D721Med (cell line): ENCODE data around the gene ABCC6.
"Not testable (repeated sequence)": the region's sequence is repeated elsewhere in the genome, so short reads cannot be mapped to it uniquely, and the experiment has no call there.

ENCODE experiments used
- DNase-seq: peaks from one replicate; pipeline ENCODE4 v3.0.0; 2011; ENCODE audit warnings: low spot score; ENCODE audit not compliant: insufficient read length
- FAIRE-seq: peaks from 2 replicates; lab custom pipeline; 2011; peaks lifted over from hg19 to GRCh38; lab: Jason Lieb, UNC
- TF ChIP-seq, protein P1 (sequence below): IDR thresholded peaks from 2 replicates; pipeline ENCODE4 v1.5.1; 2012; ENCODE audit warnings: mild to moderate bottlenecking, control low read depth; ENCODE audit not compliant: insufficient read depth; ENCODE audit errors: missing control alignments

ABCC6 gene

DNA sequence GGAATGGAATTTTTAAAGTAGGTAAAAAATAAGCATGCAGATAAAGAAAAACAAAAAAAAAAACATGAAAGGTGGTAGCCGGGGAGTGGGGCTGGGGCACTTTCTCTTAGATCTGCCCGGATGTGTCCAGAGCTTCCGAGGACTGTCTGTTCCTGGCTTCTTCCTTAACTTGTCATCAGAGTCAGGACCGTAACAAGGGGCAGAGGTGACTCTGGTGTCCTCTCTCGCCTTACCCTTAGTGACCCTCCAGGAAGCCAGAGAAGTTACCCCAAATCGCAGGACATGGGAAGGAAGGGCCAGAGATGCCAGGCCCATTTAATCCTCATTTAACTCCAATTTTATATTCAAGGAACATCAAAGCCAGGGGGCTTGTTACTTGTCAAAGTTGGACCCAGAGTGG is 115.5 kb downstream of the ABCC6 start:
- FAIRE-seq (no peak), DNase-seq (no peak)
- TF ChIP-seq, protein P1, sequence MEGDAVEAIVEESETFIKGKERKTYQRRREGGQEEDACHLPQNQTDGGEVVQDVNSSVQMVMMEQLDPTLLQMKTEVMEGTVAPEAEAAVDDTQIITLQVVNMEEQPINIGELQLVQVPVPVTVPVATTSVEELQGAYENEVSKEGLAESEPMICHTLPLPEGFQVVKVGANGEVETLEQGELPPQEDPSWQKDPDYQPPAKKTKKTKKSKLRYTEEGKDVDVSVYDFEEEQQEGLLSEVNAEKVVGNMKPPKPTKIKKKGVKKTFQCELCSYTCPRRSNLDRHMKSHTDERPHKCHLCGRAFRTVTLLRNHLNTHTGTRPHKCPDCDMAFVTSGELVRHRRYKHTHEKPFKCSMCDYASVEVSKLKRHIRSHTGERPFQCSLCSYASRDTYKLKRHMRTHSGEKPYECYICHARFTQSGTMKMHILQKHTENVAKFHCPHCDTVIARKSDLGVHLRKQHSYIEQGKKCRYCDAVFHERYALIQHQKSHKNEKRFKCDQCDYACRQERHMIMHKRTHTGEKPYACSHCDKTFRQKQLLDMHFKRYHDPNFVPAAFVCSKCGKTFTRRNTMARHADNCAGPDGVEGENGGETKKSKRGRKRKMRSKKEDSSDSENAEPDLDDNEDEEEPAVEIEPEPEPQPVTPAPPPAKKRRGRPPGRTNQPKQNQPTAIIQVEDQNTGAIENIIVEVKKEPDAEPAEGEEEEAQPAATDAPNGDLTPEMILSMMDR = no peak

DNA sequence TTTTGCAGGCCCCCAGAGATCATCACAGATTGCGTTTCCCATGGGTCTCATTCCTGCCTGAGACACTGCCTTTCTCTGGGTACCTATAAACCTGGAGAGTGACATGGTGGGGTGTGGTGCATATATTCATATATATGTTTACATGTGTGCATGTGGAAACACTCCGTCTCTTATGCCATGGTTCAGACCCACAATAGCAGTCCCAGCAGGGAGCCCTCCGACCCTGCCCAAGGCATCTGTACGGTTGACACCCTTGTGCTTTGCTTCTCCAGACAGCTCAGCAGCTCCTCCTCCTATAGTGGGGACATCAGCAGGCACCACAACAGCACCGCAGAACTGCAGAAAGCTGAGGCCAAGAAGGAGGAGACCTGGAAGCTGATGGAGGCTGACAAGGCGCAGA is 116.8 kb downstream of the ABCC6 start:
- DNase-seq (no peak), FAIRE-seq (no peak)
- TF ChIP-seq, protein P1 = no peak

DNA sequence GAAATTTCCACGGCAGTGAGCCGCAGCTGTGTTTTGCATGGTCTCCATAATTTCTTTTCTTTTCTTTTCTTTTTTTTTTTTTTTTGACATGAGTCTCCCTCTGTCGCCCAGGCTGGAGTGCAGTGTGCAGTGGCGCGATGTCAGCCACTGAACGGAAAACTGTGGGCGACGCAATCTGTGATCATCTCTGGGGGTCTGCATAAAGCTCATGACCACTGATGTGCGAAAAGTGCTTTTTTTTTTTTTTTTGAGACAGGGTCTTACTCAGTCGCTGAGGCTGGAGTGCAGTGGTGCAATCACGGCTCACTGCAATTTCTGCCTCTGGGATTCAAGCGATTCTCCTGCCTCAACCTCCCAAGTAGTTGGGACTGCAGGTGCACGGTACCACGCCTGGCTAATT is 117.6 kb downstream of the ABCC6 start:
- no peak for DNase-seq
- TF ChIP-seq, protein P1 = no peak
- no peak for FAIRE-seq

DNA sequence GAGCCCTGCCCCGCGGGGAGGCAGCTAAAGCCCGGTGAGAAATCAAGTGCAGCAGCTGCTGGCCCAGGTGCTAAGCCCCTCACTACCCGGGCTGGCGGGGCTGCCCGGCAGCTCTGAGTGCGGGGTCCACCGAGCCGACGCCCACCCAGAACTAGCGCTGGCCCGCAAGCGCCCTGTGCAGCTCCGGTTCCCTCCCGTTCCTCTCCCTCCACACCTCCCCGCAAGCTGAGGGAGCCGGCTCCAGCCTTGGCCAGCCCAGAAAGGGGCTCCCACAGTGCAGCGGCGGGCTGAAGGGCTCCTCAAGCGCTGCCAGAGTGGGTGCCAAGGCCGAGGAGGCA is 118.5 kb downstream of the ABCC6 start:
- not testable (repeated sequence) for DNase-seq

DNA sequence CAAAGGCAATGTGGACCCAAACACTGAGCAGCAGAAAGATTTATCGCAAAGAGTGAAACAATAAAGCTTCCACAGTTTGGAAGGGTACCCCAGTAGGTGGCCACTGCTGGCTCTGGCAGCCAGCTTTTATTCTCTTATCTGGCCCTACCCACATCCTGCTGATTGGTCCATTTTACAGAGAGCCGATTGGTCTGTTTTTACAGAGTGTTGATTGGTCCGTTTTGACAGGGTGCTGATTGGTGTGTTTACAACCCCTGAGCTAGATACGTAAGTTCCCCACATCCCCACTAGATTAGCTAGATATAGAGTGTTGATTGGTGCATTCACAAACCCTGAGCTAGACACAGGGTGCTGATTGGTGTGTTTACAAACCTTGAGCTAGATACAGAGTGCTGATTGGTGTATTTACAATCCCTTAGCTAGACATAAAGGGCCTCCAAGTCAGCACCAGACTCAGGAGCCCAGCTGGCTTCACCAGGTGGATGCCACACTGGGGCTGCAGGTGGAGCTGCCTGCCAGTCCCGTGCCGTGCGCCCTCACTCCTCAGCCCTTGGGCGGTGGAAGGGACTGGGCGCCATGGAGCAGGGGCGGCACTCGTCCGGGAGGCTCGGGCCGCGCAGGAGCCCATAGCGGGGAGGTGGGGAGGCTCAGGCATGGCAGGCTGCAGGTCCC is 119.0 kb downstream of the ABCC6 start:
- FAIRE-seq = not testable (repeated sequence)

More for the DNA sequence above, 118.5 kb downstream of the ABCC6 start:
- FAIRE-seq = not testable (repeated sequence)

DNA sequence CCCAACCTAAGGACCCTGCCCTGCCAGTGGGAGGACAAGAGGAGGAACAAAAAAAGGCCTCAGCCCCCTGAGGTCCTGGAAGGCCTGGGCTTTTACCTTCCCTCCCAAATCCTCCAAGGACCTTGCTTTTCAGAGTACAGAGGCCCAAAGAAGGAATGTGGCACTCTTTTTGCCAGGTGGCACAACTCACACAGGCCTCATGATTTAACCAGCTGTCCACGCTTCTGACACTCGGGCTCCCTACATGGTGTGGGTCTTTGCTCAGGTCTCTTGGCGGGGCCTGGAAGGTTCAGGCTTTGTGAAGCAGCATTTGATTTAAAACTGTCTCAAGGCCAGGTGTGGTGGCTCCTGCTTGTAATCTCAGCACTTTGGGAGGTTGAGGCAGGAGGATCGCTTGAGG is 120.6 kb downstream of the ABCC6 start:
- TF ChIP-seq, protein P1 = no peak
- DNase-seq (no peak), FAIRE-seq (no peak)

More for the DNA sequence above, 119.0 kb downstream of the ABCC6 start:
- not testable (repeated sequence) for DNase-seq

DNA sequence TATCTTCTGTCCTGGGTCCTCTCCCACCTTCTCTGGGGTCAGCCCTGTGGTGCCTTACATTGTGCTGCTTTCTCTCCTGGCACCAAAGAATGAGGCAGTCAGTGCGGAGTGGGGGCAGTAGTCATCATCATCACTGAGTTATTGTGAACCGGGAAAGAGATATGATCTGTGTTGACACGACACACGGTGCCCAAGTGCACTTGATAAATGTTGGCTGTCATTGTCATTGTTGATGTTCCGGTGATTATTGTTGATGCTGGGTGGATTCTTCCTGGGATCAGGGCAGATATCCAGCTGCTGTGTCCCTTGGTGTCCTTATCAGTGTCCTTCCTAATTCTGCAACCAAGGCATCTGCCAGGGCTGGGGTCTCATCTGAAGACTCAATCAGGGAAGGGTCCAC is 121.7 kb downstream of the ABCC6 start:
- FAIRE-seq = no peak

DNA sequence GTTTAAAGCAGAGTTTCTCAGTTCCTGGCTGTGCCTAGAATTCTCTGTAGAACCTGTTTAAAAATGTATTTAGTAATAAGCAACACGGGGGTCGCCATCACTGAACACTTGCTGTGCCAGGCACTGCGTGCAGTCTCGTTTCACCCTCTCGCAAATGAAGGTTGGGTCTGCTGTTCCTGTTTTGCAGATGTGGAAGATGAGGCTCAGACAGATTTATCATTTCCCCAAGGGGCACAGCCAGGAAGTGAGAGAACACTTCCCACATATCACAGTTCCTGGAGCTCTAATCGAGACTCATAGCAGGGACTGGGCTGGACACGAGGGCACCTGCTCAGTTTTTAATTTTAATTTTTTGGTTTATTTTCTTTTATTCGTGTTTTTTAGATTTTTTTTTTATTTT is 122.7 kb downstream of the ABCC6 start:
- DNase-seq (no peak), FAIRE-seq (no peak)
- TF ChIP-seq, protein P1 = no peak

More for the DNA sequence above, 121.7 kb downstream of the ABCC6 start:
- TF ChIP-seq, protein P1 = no peak
- DNase-seq = no peak
